Tibial nerve (tissue), 4 donors: ENCODE measurements around the gene KRTAP19-7.

Experiments used
- CTCF ChIP-seq, 5 experiments: fragments of 200-600 bp in 3 of 5; fragments of 450-650 bp in 2 of 5; sonication (generic) in 3 of 5; IDR thresholded peaks; one replicate each; pipeline ENCODE4 v1.5.1; 2016 to 2019; ENCODE audit warnings: antibody characterized with exemption in 5 of 5, mild to moderate bottlenecking in 3 of 5, moderate library complexity in 2 of 5
- EP300 ChIP-seq, 2 donors: sonication (generic); formaldehyde crosslinking; IDR thresholded peaks; one replicate each; pipeline ENCODE4 v1.6.1; 2017; ENCODE audit warnings: antibody characterized with exemption in 2 of 2, mild to moderate bottlenecking in 1 of 2
- POLR2A ChIP-seq, 2 donors: fragments of 450-650 bp; IDR thresholded peaks; one replicate each; pipeline ENCODE4 v1.6.1; 2017; ENCODE audit warnings: antibody characterized with exemption in 2 of 2, mild to moderate bottlenecking in 2 of 2, moderate library complexity in 2 of 2

DNA sequence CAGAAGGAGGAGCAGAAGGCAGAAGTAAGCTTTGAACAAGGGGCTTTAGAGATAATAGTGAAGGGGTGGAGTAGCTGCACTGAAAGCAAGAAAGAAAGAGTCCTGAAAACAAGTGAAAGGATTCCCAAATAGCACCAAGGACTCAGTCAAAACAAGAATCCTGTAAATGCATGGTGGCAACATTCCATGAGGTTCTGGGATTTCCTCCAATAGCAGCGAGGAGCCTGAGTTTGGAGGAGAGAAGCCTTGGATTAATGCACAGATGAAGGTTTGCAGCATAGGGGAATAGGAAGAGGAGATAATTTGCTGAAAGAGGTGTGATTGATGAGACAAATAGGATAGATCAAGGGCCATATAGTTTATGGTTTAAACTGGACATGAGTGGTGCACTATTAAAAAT lies 18.2 kb upstream of the KRTAP19-7 start:
- TF ChIP-seq CTCF (IDR thresholded peaks at IDR 0.05) (no peak), POLR2A (IDR thresholded peaks at IDR 0.05) (no peak), EP300 (IDR thresholded peaks at IDR 0.05) (no peak)
